Measurements from ENCODE around the gene TERT.
"Not testable (repeated sequence)": the region's sequence is repeated elsewhere in the genome, so short reads cannot be mapped to it uniquely, and the experiment has no call there.

Gene TERT

GRCh38 chr5:1293416-1294205, 1.3 kb downstream of the TERT start:
- no peak for DNase-seq

GRCh38 chr5:1292846-1293415, 1.9 kb downstream of the TERT start:
- DNase-seq = no peak

GRCh38 chr5:1292139-1292538, 2.7 kb downstream of the TERT start:
- DNase-seq = no peak

GRCh38 chr5:1291611-1292080, 3.2 kb downstream of the TERT start:
- DNase-seq = no peak

- DNase-seq = not testable (repeated sequence)
Observed at GRCh38 chr5:1290956-1291355, 3.9 kb downstream of the TERT start.

- DNase-seq = not testable (repeated sequence)
Observed at GRCh38 chr5:1289559-1289958, 5.3 kb downstream of the TERT start.

GRCh38 chr5:1288439-1289335, 6.2 kb downstream of the TERT start:
- no peak for DNase-seq

- DNase-seq = no peak
Observed at GRCh38 chr5:1285883-1286291, 9.0 kb downstream of the TERT start.

- DNase-seq = no peak
Observed at GRCh38 chr5:1285141-1285540, 9.7 kb downstream of the TERT start.

GRCh38 chr5:1284336-1284970, 10.4 kb downstream of the TERT start:
- DNase-seq = not testable (repeated sequence)

GRCh38 chr5:1283729-1284041, 11.2 kb downstream of the TERT start:
- DNase-seq = not testable (repeated sequence)

GRCh38 chr5:1282993-1283728, 11.7 kb downstream of the TERT start:
- DNase-seq = not testable (repeated sequence)

- no peak for DNase-seq
Observed at GRCh38 chr5:1282131-1282992, 12.5 kb downstream of the TERT start.

- DNase-seq = no peak
Observed at GRCh38 chr5:1281038-1281882, 13.6 kb downstream of the TERT start.

- no peak for DNase-seq
Observed at GRCh38 chr5:1280177-1281037, 14.5 kb downstream of the TERT start.

GRCh38 chr5:1279443-1280151, 15.3 kb downstream of the TERT start:
- DNase-seq = no peak

- no peak for DNase-seq
Observed at GRCh38 chr5:1278656-1279442, 16.0 kb downstream of the TERT start.

GRCh38 chr5:1278216-1278615, 16.7 kb downstream of the TERT start:
- no peak for DNase-seq
